Spleen (tissue), 11 donors: ENCODE measurements around the gene ZSWIM6. TPM values are rescaled to one million over a fixed set of nuclear protein-coding genes. Genes with fewer than 3 reads are reported as not detected.

Source experiments
- DNase-seq: peaks from one replicate; pipeline ENCODE4 v3.0.0-alpha.2; 2020
- H3K27ac ChIP-seq, 8 donors: fragments of 200-600 bp; sonication (generic) in 7 of 8; 1 replicate in 4 of 8; 2 replicates in 4 of 8; pipeline versions ENCODE4 v1.5.0 to v1.8.0; 2016 to 2021; ENCODE audit warnings: inconsistent platforms in 4 of 8, mild to moderate bottlenecking in 4 of 8, moderate library complexity in 1 of 8
- H3K27me3 ChIP-seq, 7 donors: fragments of 200-600 bp; sonication (generic) in 6 of 7; replicated peaks in 1 of 7; 1 replicate in 4 of 7; 2 replicates in 3 of 7; pipeline versions ENCODE4 v1.5.0 to v1.8.0; 2016 to 2021; ENCODE audit warnings: inconsistent platforms in 3 of 7, mild to moderate bottlenecking in 1 of 7
- H3K36me3 ChIP-seq, 6 donors: fragments of 200-600 bp; sonication (generic) in 5 of 6; 1 replicate in 4 of 6; 2 replicates in 2 of 6; pipeline versions ENCODE4 v1.5.0 to v1.8.0; 2016 to 2021; ENCODE audit warnings: inconsistent platforms in 2 of 6
- H3K4me1 ChIP-seq, 6 donors: fragments of 200-600 bp; sonication (generic) in 5 of 6; 1 replicate in 3 of 6; 2 replicates in 3 of 6; pipeline versions ENCODE4 v1.5.0 to v1.8.0; 2016 to 2021; ENCODE audit warnings: inconsistent platforms in 3 of 6
- H3K4me3 ChIP-seq, 8 donors: fragments of 200-600 bp; sonication (generic) in 7 of 8; 1 replicate in 4 of 8; 2 replicates in 4 of 8; pipeline versions ENCODE4 v1.5.0 to v1.8.0; 2016 to 2021; ENCODE audit warnings: inconsistent platforms in 4 of 8, mild to moderate bottlenecking in 4 of 8, moderate library complexity in 2 of 8
- H3K9me3 ChIP-seq, 8 donors: fragments of 200-600 bp; sonication (generic) in 7 of 8; 1 replicate in 4 of 8; 2 replicates in 4 of 8; pipeline versions ENCODE4 v1.5.0 to v1.8.0; 2016 to 2021; ENCODE audit warnings: inconsistent platforms in 4 of 8
- CTCF ChIP-seq, 11 experiments: fragments of 200-600 bp in 7 of 11; fragments of 450-650 bp in 4 of 11; sonication (generic) in 4 of 11; IDR thresholded peaks in 8 of 11; conservative IDR thresholded peaks in 3 of 11; 1 replicate in 7 of 11; 2 replicates in 4 of 11; pipeline versions ENCODE4 v1.4.0 to v1.8.0; 2016 to 2021; ENCODE audit warnings: antibody characterized with exemption in 11 of 11, inconsistent platforms in 4 of 11, mild to moderate bottlenecking in 1 of 11
- POLR2A ChIP-seq, 3 donors: fragments of 450-650 bp; IDR thresholded peaks; one replicate each; pipeline ENCODE4 v1.5.1; 2017; ENCODE audit warnings: antibody characterized with exemption in 3 of 3, mild to moderate bottlenecking in 1 of 3
- POLR2AphosphoS5 ChIP-seq, 3 donors: sonication (generic); formaldehyde crosslinking; IDR thresholded peaks; one replicate each; pipeline ENCODE4 v1.5.1; 2017; ENCODE audit warnings: antibody characterized with exemption in 3 of 3
- WGBS, 5 donors: extraction: QIAGEN DNeasy Blood & Tissue Kit in 3 of 5; methylation state at CpG; one replicate each; pipeline versions ENCODE4 v1.1.5 to v1.1.7; 2013 to 2018; 5-methylcytosine and 5-hydroxymethylcytosine counted together
- intact Hi-C: fragments of 100-400 bp; cut with DNase I; formaldehyde crosslinking; loops from one replicate; pipeline ENCODE4 v1.15.0; 2023; ENCODE audit warnings: low total_unique reads
- polyA plus RNA-seq, 3 donors: library from polyadenylated mRNA; stranded (reverse); fragments of 200-250 nt; gene quantifications; one replicate each; pipeline ENCODE4 v1.2.1, GENCODE V29; 2013
- total RNA-seq, 7 donors: library from RNA; depleted of rRNA in 3 of 7; stranded (reverse); fragments of >200 nt in 3 of 7; fragmentation: NEBNext Ultra II Directional in 4 of 7; extraction: Animal tissue kit (Norgen Biotek cat#: 25700) in 4 of 7; gene quantifications; one replicate each; pipeline versions ENCODE4 v1.1.0 to v1.2.1, GENCODE V29; 2016 to 2021
- donor health status: healthy with polysubstance abuse.
- donor health status: DM: no; HTN: no; CAD: no; lungs with moderate emphysema.
- donor health status: DM: no; HTN: no; CAD: no.
- donor health status: Bipolar disorder and iron deficiency.
- donor health status: healthy.
- donor health status: DM: no; HTN: no; CAD: no.
- donor health status: DM: yes; HTN: yes; CAD: no.

The ZSWIM6 gene
- total and polyA plus RNA-seq, 10 donors: 3.1 to 22.9 (median 16.9) TPM

- H3K4me3 ChIP-seq: no peak overlapping the region
- WGBS, 5 donors: 96 to 99% (median 96%) methylated on average over 2 of the region's 2 CpGs
- H3K27me3 ChIP-seq: no peaks in the 10 kb centered on the region
- no peak for DNase-seq
- no peak overlapping the region for H3K27ac ChIP-seq
- H3K36me3 ChIP-seq: no peaks in the 10 kb centered on the region
- TF ChIP-seq POLR2AphosphoS5 (IDR thresholded peaks at IDR 0.05) (no peak), CTCF (IDR thresholded peaks at IDR 0.05 in 8 of 11, conservative IDR thresholded peaks at IDR 0.05 in 3 of 11) (no peak)
- intact Hi-C loops: no loop called here
- H3K9me3 ChIP-seq: no peaks in the 10 kb centered on the region
- peaks cover 0 to 66% (median 24%) of the 10 kb centered on the region in 6 donors for H3K4me1 ChIP-seq
Observed at GRCh38 chr5:61351733-61352132, 19.7 kb downstream of the ZSWIM6 start.

- H3K4me1 ChIP-seq: peaks cover 0 to 61% (median 21%) of the 10 kb centered on the region in 6 donors
- peaks cover 0 to 4% (median 4%) of the 10 kb centered on the region in 8 donors for H3K9me3 ChIP-seq
- TF ChIP-seq POLR2AphosphoS5 (IDR thresholded peaks at IDR 0.05) (no peak), CTCF (IDR thresholded peaks at IDR 0.05 in 8 of 11, conservative IDR thresholded peaks at IDR 0.05 in 3 of 11) (no peak), POLR2A (IDR thresholded peaks at IDR 0.05) (no peak)
- no peak overlapping the region for H3K27ac ChIP-seq
- H3K36me3 ChIP-seq: no peaks in the 10 kb centered on the region
- H3K27me3 ChIP-seq: no peaks in the 10 kb centered on the region
- H3K4me3 ChIP-seq: no peak overlapping the region
- intact Hi-C loops: no loop called here
- no peak for DNase-seq
Observed at GRCh38 chr5:61352180-61352579, 20.1 kb downstream of the ZSWIM6 start.

- Histone ChIP-seq H3K27ac (no peak overlapping the region), H3K4me1 (peaks cover 0 to 56% (median 19%) of the 10 kb centered on the region in 6 donors), H3K36me3 (no peaks in the 10 kb centered on the region), H3K27me3 (no peaks in the 10 kb centered on the region), H3K4me3 (no peak overlapping the region), H3K9me3 (peaks cover 0 to 10% (median 9%) of the 10 kb centered on the region in 8 donors)
- intact Hi-C loops: no loop called here
- DNase-seq: no peak
- TF ChIP-seq POLR2AphosphoS5 (IDR thresholded peaks at IDR 0.05) (no peak), CTCF (IDR thresholded peaks at IDR 0.05 in 8 of 11, conservative IDR thresholded peaks at IDR 0.05 in 3 of 11) (no peak), POLR2A (IDR thresholded peaks at IDR 0.05) (no peak)
- 62 to 80% (median 77%) methylated on average over 3 of the region's 3 CpGs for WGBS, 5 donors
Observed at GRCh38 chr5:61352612-61353156, 20.6 kb downstream of the ZSWIM6 start.

GRCh38 chr5:61353293-61353692, 21.2 kb downstream of the ZSWIM6 start:
- Histone ChIP-seq H3K27me3 (no peaks in the 10 kb centered on the region), H3K4me3 (no peak overlapping the region), H3K4me1 (peaks cover 0 to 50% (median 16%) of the 10 kb centered on the region in 6 donors), H3K9me3 (peaks cover 0 to 13% (median 12%) of the 10 kb centered on the region in 8 donors), H3K27ac (no peak overlapping the region), H3K36me3 (no peaks in the 10 kb centered on the region)
- WGBS, 5 donors: 91 to 100% (median 96%) methylated on average over 1 of the region's 1 CpG
- intact Hi-C loops: no loop called here
- no peak for TF ChIP-seq POLR2A (IDR thresholded peaks at IDR 0.05)
- no peak for TF ChIP-seq CTCF (IDR thresholded peaks at IDR 0.05 in 8 of 11, conservative IDR thresholded peaks at IDR 0.05 in 3 of 11)
- TF ChIP-seq POLR2AphosphoS5 (IDR thresholded peaks at IDR 0.05): no peak
- DNase-seq: no peak
